HCT116 (cell line): ENCODE data around the gene QRICH2. TPM values are rescaled to one million over a fixed set of nuclear protein-coding genes. Genes with fewer than 3 reads are reported as not detected.
"Not testable (repeated sequence)": the region's sequence is repeated elsewhere in the genome, so short reads cannot be mapped to it uniquely, and the experiment has no call there.

Experiments
- ATAC-seq: fragments of 200-7000 bp; cut with Tn5 transposase; 2 replicates; pipeline ENCODE4 v1.9.1; 2020; ENCODE audit warnings: mild to moderate bottlenecking, moderate library complexity
- BruUV-seq: library from RNA; stranded (reverse); fragments of 400-500 nt; replicated peaks from 2 replicates; lab custom pipeline; 2021; lab: Mats Ljungman, UMichigan
- CTCF ChIA-PET: fragments of 300-600 bp; sonication (Branson Sonifier 250); formaldehyde crosslinking; loops from one replicate; lab custom pipeline; 2021; ENCODE audit warnings: antibody characterized with exemption; lab: Charles Lee
- POLR2A ChIA-PET: fragments of 300-600, 350-600 bp; sonication (Branson Sonifier 250); formaldehyde crosslinking; loops from one replicate; lab custom pipeline; 2021; ENCODE audit warnings: antibody characterized with exemption; lab: Charles Lee
- RAD21 ChIA-PET, 2 experiments: fragments of 300-600 bp; sonication (Branson Sonifier 250); formaldehyde crosslinking; loops; one replicate each; lab custom pipeline; 2023; ENCODE audit warnings: low total read pairs in 2 of 2; ENCODE audit not compliant: uncharacterized antibody in 2 of 2, unreplicated experiment in 2 of 2, low non-redundant PET in 1 of 2; lab: Charles Lee
- DNase-seq: peaks from one replicate; pipeline ENCODE4 v3.0.0-alpha.2; 2010; ENCODE audit warnings: low read depth, low spot score
- H2AFZ ChIP-seq: fragments of 200-600 bp; shearing (Covaris generic), sonication (generic); 2 replicates; pipeline ENCODE4 v1.6.1; 2017; ENCODE audit warnings: low read depth, mixed run types, mixed read lengths, antibody characterized with exemption, low read length; ENCODE audit not compliant: poor library complexity, severe bottlenecking
- H3K27ac ChIP-seq: 2 replicates; pipeline ENCODE4 v1.5.1; 2012; ENCODE audit warnings: low read depth, low read length
- H3K27me3 ChIP-seq: fragments of 200-600 bp; sonication (generic); 2 replicates; pipeline ENCODE4 v1.6.1; 2016; ENCODE audit warnings: mixed run types, low read length, mixed read lengths; ENCODE audit not compliant: insufficient read depth
- H3K36me3 ChIP-seq, 2 experiments: fragments of 200-500 bp in 1 of 2; fragments of 200-600 bp in 1 of 2; sonication (Bioruptor generic) in 1 of 2; sonication (generic) in 1 of 2; 2 replicates each; pipeline versions ENCODE4 v1.5.1 to v1.6.1; 2014 to 2016; ENCODE audit warnings: low read length in 2 of 2, inconsistent platforms in 1 of 2, mixed read lengths in 1 of 2, mixed run types in 1 of 2; ENCODE audit not compliant: insufficient read depth in 2 of 2, control insufficient read depth in 1 of 2
- H3K4me1 ChIP-seq, 2 experiments: fragments of 200-600 bp in 1 of 2; sonication (generic) in 1 of 2; 2 replicates each; pipeline versions ENCODE4 v1.5.1 to v1.6.1; 2012 to 2017; ENCODE audit warnings: low read length in 2 of 2, inconsistent platforms in 1 of 2, mild to moderate bottlenecking in 1 of 2, mixed read lengths in 1 of 2, mixed run types in 1 of 2, moderate library complexity in 1 of 2; ENCODE audit not compliant: insufficient read depth in 2 of 2, control insufficient read depth in 1 of 2
- H3K4me2 ChIP-seq: fragments of 200-600 bp; sonication (generic); 2 replicates; pipeline ENCODE4 v1.6.1; 2017; ENCODE audit warnings: mixed run types, low read length, mixed read lengths
- H3K4me3 ChIP-seq, 2 experiments: fragments of 200-600 bp in 1 of 2; sonication (generic) in 1 of 2; replicated peaks in 1 of 2; 2 replicates each; pipeline ENCODE4 v1.5.1; 2011 to 2016; ENCODE audit warnings: low read length in 2 of 2, control low read depth in 1 of 2, low read depth in 1 of 2, mild to moderate bottlenecking in 1 of 2, mixed read lengths in 1 of 2, mixed run types in 1 of 2
- H3K79me2 ChIP-seq: fragments of 200-600 bp; sonication (generic); 2 replicates; pipeline ENCODE4 v1.6.1; 2017; ENCODE audit warnings: mild to moderate bottlenecking, mixed run types, low read length, moderate library complexity, mixed read lengths; ENCODE audit not compliant: insufficient read depth
- H3K9ac ChIP-seq: fragments of 200-600 bp; sonication (generic); 2 replicates; pipeline ENCODE4 v1.6.1; 2016; ENCODE audit warnings: low read length, mixed read lengths
- H3K9me2 ChIP-seq: fragments of 200-600 bp; sonication (generic), shearing (Covaris generic); 2 replicates; pipeline ENCODE4 v1.6.1; 2017; ENCODE audit warnings: mixed run types, mild to moderate bottlenecking, moderate library complexity; ENCODE audit not compliant: insufficient read depth
- H3K9me3 ChIP-seq, 2 experiments: fragments of 200-500 bp in 1 of 2; fragments of 200-600 bp in 1 of 2; sonication (Bioruptor generic) in 1 of 2; sonication (generic) in 1 of 2; 2 replicates each; pipeline ENCODE4 v1.6.1; 2014 to 2017; ENCODE audit warnings: low read length in 2 of 2, mixed read lengths in 2 of 2, inconsistent platforms in 1 of 2, low read depth in 1 of 2, mild to moderate bottlenecking in 1 of 2, mixed run types in 1 of 2, moderate library complexity in 1 of 2; ENCODE audit not compliant: control insufficient read depth in 1 of 2, insufficient read depth in 1 of 2
- H4K20me1 ChIP-seq: fragments of 200-600 bp; sonication (generic), shearing (Covaris generic); 2 replicates; pipeline ENCODE4 v1.6.1; 2017; ENCODE audit warnings: mixed run types, mild to moderate bottlenecking, moderate library complexity; ENCODE audit not compliant: insufficient read depth
- EGR1 ChIP-seq: IDR thresholded peaks from 2 replicates; pipeline ENCODE4 v1.6.1; 2012; ENCODE audit warnings: low read depth
- ELF1 ChIP-seq: IDR thresholded peaks from 2 replicates; pipeline ENCODE4 v1.6.1; 2012; ENCODE audit warnings: low read depth, borderline replicate concordance
- EZH2 ChIP-seq: fragments of 200-600 bp; sonication (generic); IDR thresholded peaks from 2 replicates; pipeline ENCODE4 v1.6.1; 2017; ENCODE audit warnings: antibody characterized with exemption, mixed run types
- FOSL1 ChIP-seq: IDR thresholded peaks from 2 replicates; pipeline ENCODE4 v1.6.1; 2012; ENCODE audit warnings: low read depth
- JUND ChIP-seq: IDR thresholded peaks from 2 replicates; pipeline ENCODE4 v1.6.1; 2012
- POLR2A ChIP-seq: IDR thresholded peaks from 2 replicates; pipeline ENCODE4 v1.7.0; 2011; ENCODE audit warnings: borderline replicate concordance; ENCODE audit not compliant: insufficient read depth, insufficient read length; ENCODE audit errors: extremely low read depth
- POLR2AphosphoS5 ChIP-seq: IDR thresholded peaks from 2 replicates; pipeline ENCODE4 v1.6.1; 2011; ENCODE audit warnings: mild to moderate bottlenecking, low read depth, low read length, moderate library complexity
- RAD21 ChIP-seq: IDR thresholded peaks from 2 replicates; pipeline ENCODE4 v1.6.1; 2012; ENCODE audit warnings: low read depth, mild to moderate bottlenecking
- SIN3A ChIP-seq: IDR thresholded peaks from 2 replicates; pipeline ENCODE4 v1.6.1; 2012; ENCODE audit warnings: low read depth
- SP1 ChIP-seq: IDR thresholded peaks from 2 replicates; pipeline ENCODE4 v1.6.1; 2012; ENCODE audit warnings: low read depth
- SRF ChIP-seq: IDR thresholded peaks from 2 replicates; pipeline ENCODE4 v1.6.1; 2012; ENCODE audit warnings: low read depth
- ZFX ChIP-seq: fragments of 450-650 bp; IDR thresholded peaks from 2 replicates; pipeline ENCODE4 v1.6.1; 2017
- ZNF274 ChIP-seq: fragments of 200-500 bp; sonication (Bioruptor generic); IDR thresholded peaks from 2 replicates; pipeline ENCODE4 v1.6.1; 2014; ENCODE audit warnings: mild to moderate bottlenecking, low read depth, low read length, inconsistent platforms
- intact Hi-C: fragments of 100-400 bp; cut with micrococcal nuclease; formaldehyde crosslinking; loops from 2 replicates; pipeline ENCODE4 v1.10.0; 2022
- total RNA-seq: library from RNA; stranded (reverse); gene quantifications from one replicate; pipeline ENCODE4 v1.2.1, GENCODE V29; 2021; ENCODE audit not compliant: unreplicated experiment
- TF ChIP-seq, protein P1 (sequence below): IDR thresholded peaks from 2 replicates; pipeline ENCODE4 v1.6.1; 2012
- TF ChIP-seq, protein P2 (sequence below): IDR thresholded peaks from 2 replicates; pipeline ENCODE4 v1.6.1; 2012
- TF ChIP-seq, protein P3 (sequence below): IDR thresholded peaks from 2 replicates; pipeline ENCODE4 v1.6.1; 2011; ENCODE audit warnings: mild to moderate bottlenecking, low read length, moderate library complexity; ENCODE audit not compliant: insufficient replicate concordance; ENCODE audit errors: extremely low read depth

The QRICH2 gene
- total RNA-seq, 1 experiment from 2014 or later, result 4.9 TPM

DNA sequence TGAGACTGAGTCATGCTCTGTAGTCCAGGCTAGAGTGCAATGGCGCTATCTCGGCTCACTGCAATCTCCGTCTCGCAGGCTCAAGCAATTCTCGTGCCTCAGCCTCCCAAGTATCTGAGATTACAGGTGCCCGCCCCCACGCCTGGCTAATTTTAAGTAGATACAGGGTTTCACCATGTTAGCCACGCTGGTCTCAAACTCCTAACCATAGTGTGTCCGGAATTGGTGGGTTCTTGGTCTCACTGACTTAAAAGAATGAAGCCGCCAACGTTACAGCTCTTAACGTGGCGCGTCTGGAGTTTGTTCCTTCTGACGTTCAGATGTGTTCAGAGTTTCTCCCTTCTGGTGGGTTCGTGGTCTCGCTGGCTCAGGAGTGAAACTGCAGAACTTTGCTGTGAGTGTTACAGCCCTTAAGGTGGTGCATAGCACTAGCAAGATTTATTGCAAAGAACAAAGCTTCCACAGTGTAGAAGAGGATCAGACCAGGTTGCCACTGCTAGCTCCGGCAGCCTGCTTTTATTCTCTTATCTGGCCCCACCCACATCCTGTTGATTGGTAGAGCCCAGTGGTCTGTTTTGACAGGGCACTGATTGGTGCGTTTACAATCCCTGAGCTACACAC, 51.5 kb downstream of the QRICH2 start:
- H4K20me1 ChIP-seq, CTCF ChIA-PET, H3K9ac ChIP-seq, ATAC-seq, H3K9me3 ChIP-seq, H3K4me2 ChIP-seq, H3K27ac ChIP-seq, RAD21 ChIA-PET, H3K9me2 ChIP-seq, DNase-seq, H3K27me3 ChIP-seq, intact Hi-C loops, H3K79me2 ChIP-seq, BruUV-seq, H2AFZ ChIP-seq, H3K36me3 ChIP-seq: not testable (repeated sequence)
- 0 out of 4 replicates have a peak overlapping the region, but pooled peaks of 1 of the 2 experiments have one; percentile 16 for H3K4me3 ChIP-seq
- POLR2A ChIA-PET, result interaction anchor here (1.0 to 3.2 kb wide), 2 partner anchors 8 kb away, joined by 3 to 17 read pairs; partner anchors contain the start of gene UBALD2
- peaks cover 2 to 14% of the 10 kb centered on the region in 2 experiments; a peak in 3 of 4 replicates for H3K4me1 ChIP-seq

DNA sequence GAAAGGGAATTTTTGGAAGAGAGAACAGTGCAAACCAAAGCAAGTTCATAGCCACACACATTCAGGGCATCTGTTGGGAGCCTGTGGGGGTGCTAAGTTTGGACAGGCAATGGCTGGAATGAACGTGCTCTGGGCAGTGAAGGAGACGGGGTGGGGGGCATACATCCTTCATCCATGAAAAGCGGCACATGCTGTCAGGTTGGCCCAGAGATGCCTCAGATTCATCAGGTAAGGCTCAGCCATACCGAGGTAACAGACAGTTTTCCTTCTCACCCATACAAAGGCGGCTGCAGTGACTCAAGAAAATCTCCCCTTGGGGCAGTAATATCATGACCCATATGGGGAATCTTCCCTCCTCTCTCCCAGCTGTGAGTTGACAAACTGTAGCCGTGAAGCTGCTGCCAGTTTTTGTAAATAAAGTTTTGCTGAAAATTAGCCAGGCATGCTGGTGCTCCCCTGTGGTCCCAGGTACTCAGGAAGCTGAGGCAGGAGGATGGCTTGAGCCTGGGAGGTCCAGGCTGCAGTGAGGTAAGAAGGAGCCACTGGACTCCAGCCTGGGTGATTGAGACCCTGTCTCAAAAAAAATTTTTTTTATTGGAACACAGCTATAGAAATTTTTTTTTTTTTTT, 52.2 kb downstream of the QRICH2 start:
- intact Hi-C loops, result no loop called here
- no peaks in the 10 kb centered on the region for H3K9me3 ChIP-seq
- H3K79me2 ChIP-seq, result no peaks in the 10 kb centered on the region
- no peaks in the 10 kb centered on the region for H3K36me3 ChIP-seq
- no TSS peak for BruUV-seq
- no peak overlapping the region for H3K27ac ChIP-seq
- no peaks in the 10 kb centered on the region for H3K9me2 ChIP-seq
- RAD21 ChIA-PET, result no interaction called here
- POLR2A ChIA-PET, result interaction anchor here (3.2 kb wide), 1 partner anchor 9 kb away, joined by 17 read pairs; the partner anchor contains the start of gene UBALD2
- no peak overlapping the region for H3K4me2 ChIP-seq
- H4K20me1 ChIP-seq, result no peaks in the 10 kb centered on the region
- H3K9ac ChIP-seq, result no peak overlapping the region
- peak overlapping the region; percentile 29 for H2AFZ ChIP-seq
- ATAC-seq (no peak), DNase-seq (no peak)
- no peaks in the 10 kb centered on the region for H3K27me3 ChIP-seq
- TF ChIP-seq SP1, result no peak
- no peak for TF ChIP-seq ZNF274
- TF ChIP-seq ELF1, result no peak
- TF ChIP-seq, protein P1, sequence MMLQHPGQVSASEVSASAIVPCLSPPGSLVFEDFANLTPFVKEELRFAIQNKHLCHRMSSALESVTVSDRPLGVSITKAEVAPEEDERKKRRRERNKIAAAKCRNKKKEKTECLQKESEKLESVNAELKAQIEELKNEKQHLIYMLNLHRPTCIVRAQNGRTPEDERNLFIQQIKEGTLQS, result no peak
- no peak for TF ChIP-seq RAD21
- TF ChIP-seq SRF, result no peak
- TF ChIP-seq FOSL1, result no peak
- TF ChIP-seq POLR2A, result no peak
- TF ChIP-seq POLR2AphosphoS5, result no peak
- no peak for TF ChIP-seq EGR1
- no peak for TF ChIP-seq EZH2
- TF ChIP-seq ZFX, result no peak
- TF ChIP-seq JUND, result no peak
- TF ChIP-seq, protein P2, sequence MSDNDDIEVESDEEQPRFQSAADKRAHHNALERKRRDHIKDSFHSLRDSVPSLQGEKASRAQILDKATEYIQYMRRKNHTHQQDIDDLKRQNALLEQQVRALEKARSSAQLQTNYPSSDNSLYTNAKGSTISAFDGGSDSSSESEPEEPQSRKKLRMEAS, result no peak
- TF ChIP-seq, protein P3, sequence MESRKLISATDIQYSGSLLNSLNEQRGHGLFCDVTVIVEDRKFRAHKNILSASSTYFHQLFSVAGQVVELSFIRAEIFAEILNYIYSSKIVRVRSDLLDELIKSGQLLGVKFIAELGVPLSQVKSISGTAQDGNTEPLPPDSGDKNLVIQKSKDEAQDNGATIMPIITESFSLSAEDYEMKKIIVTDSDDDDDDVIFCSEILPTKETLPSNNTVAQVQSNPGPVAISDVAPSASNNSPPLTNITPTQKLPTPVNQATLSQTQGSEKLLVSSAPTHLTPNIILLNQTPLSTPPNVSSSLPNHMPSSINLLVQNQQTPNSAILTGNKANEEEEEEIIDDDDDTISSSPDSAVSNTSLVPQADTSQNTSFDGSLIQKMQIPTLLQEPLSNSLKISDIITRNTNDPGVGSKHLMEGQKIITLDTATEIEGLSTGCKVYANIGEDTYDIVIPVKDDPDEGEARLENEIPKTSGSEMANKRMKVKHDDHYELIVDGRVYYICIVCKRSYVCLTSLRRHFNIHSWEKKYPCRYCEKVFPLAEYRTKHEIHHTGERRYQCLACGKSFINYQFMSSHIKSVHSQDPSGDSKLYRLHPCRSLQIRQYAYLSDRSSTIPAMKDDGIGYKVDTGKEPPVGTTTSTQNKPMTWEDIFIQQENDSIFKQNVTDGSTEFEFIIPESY, result no peak
- TF ChIP-seq SIN3A, result no peak
- H3K4me1 ChIP-seq, result peaks cover 2 to 20% of the 10 kb centered on the region in 2 experiments; a peak in 3 of 4 replicates
- H3K4me3 ChIP-seq, result no peak overlapping the region
- CTCF ChIA-PET, result no interaction called here
